ENCODE measurements around the gene PACSIN1.

PACSIN1 gene

GRCh38 chr6:34527751-34528670, 62.1 kb downstream of the PACSIN1 start:
- ChIA-PET CTCF (interaction anchor here (0.6 to 4.4 kb wide), 16 partner anchors 9 to 364 kb away, joined by 3 to 46 read pairs (median 4); no protein-coding TSS in a partner anchor), POLR2A (interaction anchor here (0.7 kb wide), 1 partner anchor 265 kb away, joined by 3 read pairs; no protein-coding TSS in a partner anchor)
- Histone ChIP-seq H3K36me3 (ENCODE audit: control insufficient read depth in 2 of 2, insufficient read depth in 1 of 2, low read length in 2 of 2) (no peaks in the 10 kb centered on the region), H3K9me3 (ENCODE audit: control insufficient read depth, insufficient read depth, low read depth, low read length) (no peaks in the 10 kb centered on the region), H3K4me1 (ENCODE audit: control insufficient read depth, insufficient read depth, low read length) (no peaks in the 10 kb centered on the region), H3K4me3 (ENCODE audit: low read depth, low read length) (no peak overlapping the region), H3K27ac (ENCODE audit: extremely low read depth, low read depth, low read length) (no peak overlapping the region)
- peak; percentile 47; the same call in 1 of the 2 replicates for TF ChIP-seq ZNF223 (tag by site-specific recombination; IDR thresholded peaks at IDR 0.05)
- TF ChIP-seq ZNF792 (tag by site-specific recombination; IDR thresholded peaks at IDR 0.05): no peak

GRCh38 chr6:34528996-34529664, 63.3 kb downstream of the PACSIN1 start:
- no peak overlapping the region for H3K4me3 ChIP-seq (ENCODE audit: low read depth, low read length)
- no peaks in the 10 kb centered on the region for H3K36me3 ChIP-seq (ENCODE audit: control insufficient read depth in 2 of 2, insufficient read depth in 1 of 2, low read length in 2 of 2)
- no peak overlapping the region for H3K27ac ChIP-seq (ENCODE audit: extremely low read depth, low read depth, low read length)
- no peak for TF ChIP-seq SCRT2 (tag by site-specific recombination; IDR thresholded peaks at IDR 0.05)
- no peak for TF ChIP-seq ZNF558 (tag by site-specific recombination; IDR thresholded peaks at IDR 0.05)
- 0 out of 2 replicates have a peak, but pooled peaks have one; percentile 28 for TF ChIP-seq HOXC10 (CRISPR knock-in tag; IDR thresholded peaks at IDR 0.05)
- H3K9me3 ChIP-seq (ENCODE audit: control insufficient read depth, insufficient read depth, low read depth, low read length): no peaks in the 10 kb centered on the region
- ChIA-PET CTCF (interaction anchor here (0.6 to 4.4 kb wide), 4 partner anchors 19 to 80 kb away, joined by 3 to 46 read pairs (median 3); no protein-coding TSS in a partner anchor), POLR2A (no interaction called here)
- no peaks in the 10 kb centered on the region for H3K4me1 ChIP-seq (ENCODE audit: control insufficient read depth, insufficient read depth, low read length)

DNA sequence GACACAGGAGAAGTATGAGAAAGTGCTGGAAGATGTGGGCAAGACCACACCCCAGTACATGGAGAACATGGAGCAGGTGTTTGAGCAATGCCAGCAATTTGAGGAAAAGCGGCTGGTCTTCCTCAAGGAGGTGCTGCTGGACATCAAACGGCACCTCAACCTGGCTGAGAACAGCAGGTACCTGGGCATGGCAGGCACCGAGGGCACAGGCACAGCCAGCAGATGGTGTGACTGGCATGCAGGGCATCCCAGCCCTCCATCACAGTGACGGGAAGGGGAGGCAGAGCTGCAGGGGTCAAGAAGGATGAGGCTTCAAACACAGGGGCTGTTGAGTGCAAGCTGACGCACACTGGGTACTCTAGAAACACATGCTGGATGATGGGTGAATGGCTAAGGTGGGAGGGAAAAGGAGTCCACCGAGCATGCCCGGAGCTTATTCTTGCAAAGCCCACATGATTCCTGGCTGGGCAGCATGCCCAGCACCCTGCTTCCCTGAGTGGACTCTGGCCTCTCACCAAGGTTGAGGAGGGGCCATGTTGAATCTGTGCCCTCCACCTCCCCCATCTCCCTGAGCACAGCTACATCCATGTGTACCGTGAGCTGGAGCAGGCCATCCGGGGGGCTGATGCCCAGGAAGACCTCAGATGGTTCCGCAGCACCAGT, 63.9 kb downstream of the PACSIN1 start:
- no peaks in the 10 kb centered on the region for H3K36me3 ChIP-seq (ENCODE audit: control insufficient read depth in 2 of 2, insufficient read depth in 1 of 2, low read length in 2 of 2)
- no peaks in the 10 kb centered on the region for H3K4me1 ChIP-seq (ENCODE audit: control insufficient read depth, insufficient read depth, low read length)
- ChIA-PET CTCF (interaction anchor here (0.6 to 4.4 kb wide), 5 partner anchors 20 to 103 kb away, joined by 3 to 46 read pairs (median 3); no protein-coding TSS in a partner anchor), POLR2A (interaction anchor here (0.7 kb wide), 1 partner anchor 894 kb away, joined by 5 read pairs; no protein-coding TSS in a partner anchor)
- no peak overlapping the region for H3K4me3 ChIP-seq (ENCODE audit: low read depth, low read length)
- H3K27ac ChIP-seq (ENCODE audit: extremely low read depth, low read depth, low read length): no peak overlapping the region
- TF ChIP-seq, protein P1, sequence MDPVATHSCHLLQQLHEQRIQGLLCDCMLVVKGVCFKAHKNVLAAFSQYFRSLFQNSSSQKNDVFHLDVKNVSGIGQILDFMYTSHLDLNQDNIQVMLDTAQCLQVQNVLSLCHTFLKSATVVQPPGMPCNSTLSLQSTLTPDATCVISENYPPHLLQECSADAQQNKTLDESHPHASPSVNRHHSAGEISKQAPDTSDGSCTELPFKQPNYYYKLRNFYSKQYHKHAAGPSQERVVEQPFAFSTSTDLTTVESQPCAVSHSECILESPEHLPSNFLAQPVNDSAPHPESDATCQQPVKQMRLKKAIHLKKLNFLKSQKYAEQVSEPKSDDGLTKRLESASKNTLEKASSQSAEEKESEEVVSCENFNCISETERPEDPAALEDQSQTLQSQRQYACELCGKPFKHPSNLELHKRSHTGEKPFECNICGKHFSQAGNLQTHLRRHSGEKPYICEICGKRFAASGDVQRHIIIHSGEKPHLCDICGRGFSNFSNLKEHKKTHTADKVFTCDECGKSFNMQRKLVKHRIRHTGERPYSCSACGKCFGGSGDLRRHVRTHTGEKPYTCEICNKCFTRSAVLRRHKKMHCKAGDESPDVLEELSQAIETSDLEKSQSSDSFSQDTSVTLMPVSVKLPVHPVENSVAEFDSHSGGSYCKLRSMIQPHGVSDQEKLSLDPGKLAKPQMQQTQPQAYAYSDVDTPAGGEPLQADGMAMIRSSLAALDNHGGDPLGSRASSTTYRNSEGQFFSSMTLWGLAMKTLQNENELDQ (tag by site-specific recombination; IDR thresholded peaks at IDR 0.05; ENCODE audit: low read depth): no peak
- TF ChIP-seq HOXC10 (CRISPR knock-in tag; IDR thresholded peaks at IDR 0.05) (0 out of 2 replicates have a peak, but pooled peaks have one; percentile 9), ZNF311 (tag by site-specific recombination; IDR thresholded peaks at IDR 0.05; ENCODE audit: borderline replicate concordance) (no peak), ZBTB7A (tag by site-specific recombination; IDR thresholded peaks at IDR 0.05; ENCODE audit: low read depth) (no peak), ZNF596 (tag by site-specific recombination; IDR thresholded peaks at IDR 0.05) (no peak), ZNF521 (tag by site-specific recombination; IDR thresholded peaks at IDR 0.05) (no peak), ZBTB6 (tag by site-specific recombination; IDR thresholded peaks at IDR 0.05) (0 out of 2 replicates have a peak, but pooled peaks have one; percentile 14)
- H3K9me3 ChIP-seq (ENCODE audit: control insufficient read depth, insufficient read depth, low read depth, low read length): no peaks in the 10 kb centered on the region

All from HEK293 (cell line).